ENCODE measurements around the gene DRP2.

- no peak for TF ChIP-seq GABPA (IDR thresholded peaks at IDR 0.05; ENCODE audit: low read depth, low read length)
- no peak for TF ChIP-seq GABPA (CRISPR knock-in tag; IDR thresholded peaks at IDR 0.05; ENCODE audit: low read depth)
- no peak for TF ChIP-seq PRDM4 (CRISPR knock-in tag; IDR thresholded peaks at IDR 0.05; ENCODE audit: borderline replicate concordance)
- no peak for TF ChIP-seq FOXA1 (IDR thresholded peaks at IDR 0.05)
- TF ChIP-seq FOXA1 (CRISPR knock-in tag; IDR thresholded peaks at IDR 0.05): no peak
- no peak for TF ChIP-seq HDAC2 (CRISPR knock-in tag; IDR thresholded peaks at IDR 0.05)
- TF ChIP-seq ZNF326 (CRISPR knock-in tag; IDR thresholded peaks at IDR 0.05; ENCODE audit: borderline replicate concordance): no peak
- TF ChIP-seq ZNF782 (CRISPR knock-in tag; IDR thresholded peaks at IDR 0.05; ENCODE audit: borderline replicate concordance): no peak
Measured at GRCh38 chrX:101230636-101231035, 11.1 kb downstream of the DRP2 start.
